HCT116 (cell line): ENCODE data around the gene DIP2C. TPM values are rescaled to one million over a fixed set of nuclear protein-coding genes. Genes with fewer than 3 reads are reported as not detected.

Source experiments
- ATAC-seq: fragments of 200-7000 bp; cut with Tn5 transposase; 2 replicates; pipeline ENCODE4 v1.9.1; 2020; ENCODE audit warnings: mild to moderate bottlenecking, moderate library complexity
- BruUV-seq: library from RNA; stranded (reverse); fragments of 400-500 nt; replicated peaks from 2 replicates; lab custom pipeline; 2021; lab: Mats Ljungman, UMichigan
- CTCF ChIA-PET: fragments of 300-600 bp; sonication (Branson Sonifier 250); formaldehyde crosslinking; loops from one replicate; lab custom pipeline; 2021; ENCODE audit warnings: antibody characterized with exemption; lab: Charles Lee
- POLR2A ChIA-PET: fragments of 300-600, 350-600 bp; sonication (Branson Sonifier 250); formaldehyde crosslinking; loops from one replicate; lab custom pipeline; 2021; ENCODE audit warnings: antibody characterized with exemption; lab: Charles Lee
- RAD21 ChIA-PET, 2 experiments: fragments of 300-600 bp; sonication (Branson Sonifier 250); formaldehyde crosslinking; loops; one replicate each; lab custom pipeline; 2023; ENCODE audit warnings: low total read pairs in 2 of 2; ENCODE audit not compliant: uncharacterized antibody in 2 of 2, unreplicated experiment in 2 of 2, low non-redundant PET in 1 of 2; lab: Charles Lee
- DNase-seq: peaks from one replicate; pipeline ENCODE4 v3.0.0-alpha.2; 2010; ENCODE audit warnings: low read depth, low spot score
- H2AFZ ChIP-seq: fragments of 200-600 bp; shearing (Covaris generic), sonication (generic); 2 replicates; pipeline ENCODE4 v1.6.1; 2017; ENCODE audit warnings: low read depth, mixed run types, mixed read lengths, antibody characterized with exemption, low read length; ENCODE audit not compliant: poor library complexity, severe bottlenecking
- H3K27ac ChIP-seq: 2 replicates; pipeline ENCODE4 v1.5.1; 2012; ENCODE audit warnings: low read depth, low read length
- H3K27me3 ChIP-seq: fragments of 200-600 bp; sonication (generic); 2 replicates; pipeline ENCODE4 v1.6.1; 2016; ENCODE audit warnings: mixed run types, low read length, mixed read lengths; ENCODE audit not compliant: insufficient read depth
- H3K36me3 ChIP-seq, 2 experiments: fragments of 200-500 bp in 1 of 2; fragments of 200-600 bp in 1 of 2; sonication (Bioruptor generic) in 1 of 2; sonication (generic) in 1 of 2; 2 replicates each; pipeline versions ENCODE4 v1.5.1 to v1.6.1; 2014 to 2016; ENCODE audit warnings: low read length in 2 of 2, inconsistent platforms in 1 of 2, mixed read lengths in 1 of 2, mixed run types in 1 of 2; ENCODE audit not compliant: insufficient read depth in 2 of 2, control insufficient read depth in 1 of 2
- H3K4me1 ChIP-seq, 2 experiments: fragments of 200-600 bp in 1 of 2; sonication (generic) in 1 of 2; 2 replicates each; pipeline versions ENCODE4 v1.5.1 to v1.6.1; 2012 to 2017; ENCODE audit warnings: low read length in 2 of 2, inconsistent platforms in 1 of 2, mild to moderate bottlenecking in 1 of 2, mixed read lengths in 1 of 2, mixed run types in 1 of 2, moderate library complexity in 1 of 2; ENCODE audit not compliant: insufficient read depth in 2 of 2, control insufficient read depth in 1 of 2
- H3K4me2 ChIP-seq: fragments of 200-600 bp; sonication (generic); 2 replicates; pipeline ENCODE4 v1.6.1; 2017; ENCODE audit warnings: mixed run types, low read length, mixed read lengths
- H3K4me3 ChIP-seq, 2 experiments: fragments of 200-600 bp in 1 of 2; sonication (generic) in 1 of 2; replicated peaks in 1 of 2; 2 replicates each; pipeline ENCODE4 v1.5.1; 2011 to 2016; ENCODE audit warnings: low read length in 2 of 2, control low read depth in 1 of 2, low read depth in 1 of 2, mild to moderate bottlenecking in 1 of 2, mixed read lengths in 1 of 2, mixed run types in 1 of 2
- H3K79me2 ChIP-seq: fragments of 200-600 bp; sonication (generic); 2 replicates; pipeline ENCODE4 v1.6.1; 2017; ENCODE audit warnings: mild to moderate bottlenecking, mixed run types, low read length, moderate library complexity, mixed read lengths; ENCODE audit not compliant: insufficient read depth
- H3K9ac ChIP-seq: fragments of 200-600 bp; sonication (generic); 2 replicates; pipeline ENCODE4 v1.6.1; 2016; ENCODE audit warnings: low read length, mixed read lengths
- H3K9me2 ChIP-seq: fragments of 200-600 bp; sonication (generic), shearing (Covaris generic); 2 replicates; pipeline ENCODE4 v1.6.1; 2017; ENCODE audit warnings: mixed run types, mild to moderate bottlenecking, moderate library complexity; ENCODE audit not compliant: insufficient read depth
- H3K9me3 ChIP-seq, 2 experiments: fragments of 200-500 bp in 1 of 2; fragments of 200-600 bp in 1 of 2; sonication (Bioruptor generic) in 1 of 2; sonication (generic) in 1 of 2; 2 replicates each; pipeline ENCODE4 v1.6.1; 2014 to 2017; ENCODE audit warnings: low read length in 2 of 2, mixed read lengths in 2 of 2, inconsistent platforms in 1 of 2, low read depth in 1 of 2, mild to moderate bottlenecking in 1 of 2, mixed run types in 1 of 2, moderate library complexity in 1 of 2; ENCODE audit not compliant: control insufficient read depth in 1 of 2, insufficient read depth in 1 of 2
- H4K20me1 ChIP-seq: fragments of 200-600 bp; sonication (generic), shearing (Covaris generic); 2 replicates; pipeline ENCODE4 v1.6.1; 2017; ENCODE audit warnings: mixed run types, mild to moderate bottlenecking, moderate library complexity; ENCODE audit not compliant: insufficient read depth
- CTCF ChIP-seq, 3 experiments: fragments of 200-600 bp in 1 of 3; sonication (generic) in 1 of 3; IDR thresholded peaks in 2 of 3; conservative IDR thresholded peaks in 1 of 3; 2 replicates each; pipeline ENCODE4 v1.5.1; 2012 to 2017; ENCODE audit warnings: low read depth in 2 of 3, low read length in 2 of 3, antibody characterized with exemption in 1 of 3, borderline replicate concordance in 1 of 3, control low read depth in 1 of 3, mild to moderate bottlenecking in 1 of 3, mixed read lengths in 1 of 3, mixed run types in 1 of 3, moderate library complexity in 1 of 3; ENCODE audit not compliant: insufficient read depth in 1 of 3
- ELF1 ChIP-seq: IDR thresholded peaks from 2 replicates; pipeline ENCODE4 v1.6.1; 2012; ENCODE audit warnings: low read depth, borderline replicate concordance
- EZH2 ChIP-seq: fragments of 200-600 bp; sonication (generic); IDR thresholded peaks from 2 replicates; pipeline ENCODE4 v1.6.1; 2017; ENCODE audit warnings: antibody characterized with exemption, mixed run types
- EZH2phosphoT487 ChIP-seq: fragments of 200-600 bp; IDR thresholded peaks from 2 replicates; pipeline ENCODE4 v1.6.1; 2018; ENCODE audit warnings: antibody characterized with exemption, borderline replicate concordance
- FOSL1 ChIP-seq: IDR thresholded peaks from 2 replicates; pipeline ENCODE4 v1.6.1; 2012; ENCODE audit warnings: low read depth
- JUND ChIP-seq: IDR thresholded peaks from 2 replicates; pipeline ENCODE4 v1.6.1; 2012
- POLR2A ChIP-seq: IDR thresholded peaks from 2 replicates; pipeline ENCODE4 v1.7.0; 2011; ENCODE audit warnings: borderline replicate concordance; ENCODE audit not compliant: insufficient read depth, insufficient read length; ENCODE audit errors: extremely low read depth
- POLR2AphosphoS5 ChIP-seq: IDR thresholded peaks from 2 replicates; pipeline ENCODE4 v1.6.1; 2011; ENCODE audit warnings: mild to moderate bottlenecking, low read depth, low read length, moderate library complexity
- RAD21 ChIP-seq: IDR thresholded peaks from 2 replicates; pipeline ENCODE4 v1.6.1; 2012; ENCODE audit warnings: low read depth, mild to moderate bottlenecking
- SIN3A ChIP-seq: IDR thresholded peaks from 2 replicates; pipeline ENCODE4 v1.6.1; 2012; ENCODE audit warnings: low read depth
- SP1 ChIP-seq: IDR thresholded peaks from 2 replicates; pipeline ENCODE4 v1.6.1; 2012; ENCODE audit warnings: low read depth
- SRF ChIP-seq: IDR thresholded peaks from 2 replicates; pipeline ENCODE4 v1.6.1; 2012; ENCODE audit warnings: low read depth
- TCF7L2 ChIP-seq: IDR thresholded peaks from 2 replicates; pipeline ENCODE4 v1.7.0; 2011; ENCODE audit warnings: borderline replicate concordance, inconsistent platforms; ENCODE audit not compliant: insufficient read depth, insufficient read length; ENCODE audit errors: extremely low read depth
- YY1 ChIP-seq: IDR thresholded peaks from 2 replicates; pipeline ENCODE4 v1.6.1; 2011; ENCODE audit warnings: low read length, low read depth, moderate library complexity, mild to moderate bottlenecking; ENCODE audit not compliant: insufficient replicate concordance; ENCODE audit errors: extremely low read depth
- ZFX ChIP-seq: fragments of 450-650 bp; IDR thresholded peaks from 2 replicates; pipeline ENCODE4 v1.6.1; 2017
- ZNF274 ChIP-seq: fragments of 200-500 bp; sonication (Bioruptor generic); IDR thresholded peaks from 2 replicates; pipeline ENCODE4 v1.6.1; 2014; ENCODE audit warnings: mild to moderate bottlenecking, low read depth, low read length, inconsistent platforms
- intact Hi-C: fragments of 100-400 bp; cut with micrococcal nuclease; formaldehyde crosslinking; loops from 2 replicates; pipeline ENCODE4 v1.10.0; 2022
- total RNA-seq: library from RNA; stranded (reverse); gene quantifications from one replicate; pipeline ENCODE4 v1.2.1, GENCODE V29; 2021; ENCODE audit not compliant: unreplicated experiment
- TF ChIP-seq, protein P1 (sequence below): IDR thresholded peaks from 2 replicates; pipeline ENCODE4 v1.6.1; 2012; ENCODE audit warnings: low read depth

DIP2C gene
- total RNA-seq, 1 experiment from 2014 or later, result 15.4 TPM

DNA sequence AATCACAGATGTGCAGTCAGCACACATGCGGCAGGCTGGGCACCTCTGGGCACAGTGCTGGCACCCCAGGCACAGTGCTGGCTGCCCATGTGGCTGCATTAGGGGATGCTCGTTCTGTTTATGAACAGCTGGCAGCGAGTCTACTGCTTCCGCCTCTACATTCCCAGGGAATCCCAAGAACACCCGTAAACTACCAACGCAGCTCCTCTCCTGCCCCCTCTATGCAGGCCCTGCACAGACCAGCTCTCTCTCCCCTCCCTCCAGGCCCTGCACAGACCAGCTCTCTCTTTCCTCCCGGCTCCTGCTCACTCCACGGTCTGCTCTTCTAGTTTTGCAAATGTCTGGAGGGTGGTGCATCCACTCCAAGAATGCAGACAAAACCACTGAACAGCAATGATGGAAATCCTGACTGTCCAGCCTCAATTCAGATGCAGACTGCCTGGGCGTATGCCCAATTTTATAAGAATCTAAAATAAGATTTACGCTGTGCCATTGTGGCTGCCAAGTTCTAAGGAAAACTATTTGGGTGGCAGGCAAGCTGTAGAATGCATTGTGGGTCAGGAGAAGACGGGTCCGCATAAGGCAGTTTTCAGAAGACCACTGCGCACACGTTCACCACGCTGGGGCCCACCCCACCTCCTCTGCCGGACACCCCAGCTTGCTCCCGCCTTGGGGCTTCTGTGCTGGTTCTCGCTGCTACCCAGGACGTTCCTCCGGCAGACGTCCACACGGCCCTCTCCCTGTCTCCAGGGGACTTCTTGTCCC, 319.6 kb downstream of the DIP2C start:
- no peak overlapping the region for H3K9ac ChIP-seq
- POLR2A ChIA-PET, result no interaction called here
- no peak overlapping the region for H3K4me3 ChIP-seq
- ATAC-seq (no peak), DNase-seq (no peak)
- no peak overlapping the region for H3K4me2 ChIP-seq
- H3K27ac ChIP-seq, result no peak overlapping the region
- no peaks in the 10 kb centered on the region for H3K27me3 ChIP-seq
- no peaks in the 10 kb centered on the region for H3K9me3 ChIP-seq
- RAD21 ChIA-PET, result no interaction called here
- H2AFZ ChIP-seq, result no peak overlapping the region
- H4K20me1 ChIP-seq, result no peaks in the 10 kb centered on the region
- intact Hi-C loops, result no loop called here
- no peak for TF ChIP-seq FOSL1
- TF ChIP-seq EZH2phosphoT487, result no peak
- TF ChIP-seq TCF7L2, result no peak
- no peak for TF ChIP-seq ELF1
- no peak for TF ChIP-seq SIN3A
- TF ChIP-seq EZH2, result no peak
- TF ChIP-seq YY1, result no peak
- no peak for TF ChIP-seq SRF
- TF ChIP-seq POLR2AphosphoS5, result no peak
- TF ChIP-seq JUND, result no peak
- no peak for TF ChIP-seq CTCF (IDR thresholded peaks at IDR 0.05 in 2 of 3, conservative IDR thresholded peaks at IDR 0.05 in 1 of 3; ENCODE audit: borderline replicate concordance in 1 of 3, insufficient read depth in 1 of 3, low read depth in 2 of 3, low read length in 2 of 3)
- TF ChIP-seq ZFX, result no peak
- TF ChIP-seq POLR2A, result no peak
- TF ChIP-seq RAD21, result no peak
- TF ChIP-seq SP1, result no peak
- TF ChIP-seq ZNF274, result no peak
- TF ChIP-seq, protein P1, sequence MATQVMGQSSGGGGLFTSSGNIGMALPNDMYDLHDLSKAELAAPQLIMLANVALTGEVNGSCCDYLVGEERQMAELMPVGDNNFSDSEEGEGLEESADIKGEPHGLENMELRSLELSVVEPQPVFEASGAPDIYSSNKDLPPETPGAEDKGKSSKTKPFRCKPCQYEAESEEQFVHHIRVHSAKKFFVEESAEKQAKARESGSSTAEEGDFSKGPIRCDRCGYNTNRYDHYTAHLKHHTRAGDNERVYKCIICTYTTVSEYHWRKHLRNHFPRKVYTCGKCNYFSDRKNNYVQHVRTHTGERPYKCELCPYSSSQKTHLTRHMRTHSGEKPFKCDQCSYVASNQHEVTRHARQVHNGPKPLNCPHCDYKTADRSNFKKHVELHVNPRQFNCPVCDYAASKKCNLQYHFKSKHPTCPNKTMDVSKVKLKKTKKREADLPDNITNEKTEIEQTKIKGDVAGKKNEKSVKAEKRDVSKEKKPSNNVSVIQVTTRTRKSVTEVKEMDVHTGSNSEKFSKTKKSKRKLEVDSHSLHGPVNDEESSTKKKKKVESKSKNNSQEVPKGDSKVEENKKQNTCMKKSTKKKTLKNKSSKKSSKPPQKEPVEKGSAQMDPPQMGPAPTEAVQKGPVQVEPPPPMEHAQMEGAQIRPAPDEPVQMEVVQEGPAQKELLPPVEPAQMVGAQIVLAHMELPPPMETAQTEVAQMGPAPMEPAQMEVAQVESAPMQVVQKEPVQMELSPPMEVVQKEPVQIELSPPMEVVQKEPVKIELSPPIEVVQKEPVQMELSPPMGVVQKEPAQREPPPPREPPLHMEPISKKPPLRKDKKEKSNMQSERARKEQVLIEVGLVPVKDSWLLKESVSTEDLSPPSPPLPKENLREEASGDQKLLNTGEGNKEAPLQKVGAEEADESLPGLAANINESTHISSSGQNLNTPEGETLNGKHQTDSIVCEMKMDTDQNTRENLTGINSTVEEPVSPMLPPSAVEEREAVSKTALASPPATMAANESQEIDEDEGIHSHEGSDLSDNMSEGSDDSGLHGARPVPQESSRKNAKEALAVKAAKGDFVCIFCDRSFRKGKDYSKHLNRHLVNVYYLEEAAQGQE, result no peak
- peaks cover 0 to 7% of the 10 kb centered on the region in 2 experiments; a peak in 1 of 4 replicates for H3K4me1 ChIP-seq
- H3K79me2 ChIP-seq, result no peaks in the 10 kb centered on the region
- peaks cover 0 to 4% of the 10 kb centered on the region in 2 experiments; a peak in 1 of 4 replicates for H3K36me3 ChIP-seq
- BruUV-seq, result no TSS peak
- H3K9me2 ChIP-seq, result no peaks in the 10 kb centered on the region
- CTCF ChIA-PET, result no interaction called here
